Astrocyte (in vitro differentiated cells and primary cell): ENCODE measurements around the gene CADPS. TPM values are rescaled to one million over a fixed set of nuclear protein-coding genes. Genes with fewer than 3 reads are reported as not detected.
"Not testable (repeated sequence)": the region's sequence is repeated elsewhere in the genome, so short reads cannot be mapped to it uniquely, and the experiment has no call there.

Experiments
- DNase-seq: peaks from one replicate; pipeline ENCODE4 v3.0.0-alpha.2; 2010; ENCODE audit warnings: low read depth
- FAIRE-seq: peaks from 2 replicates; lab custom pipeline; 2011; peaks lifted over from hg19 to GRCh38; lab: Jason Lieb, UNC
- H2AFZ ChIP-seq: 2 replicates; pipeline ENCODE4 v1.6.0; 2012; ENCODE audit warnings: low read depth, low read length, inconsistent platforms
- H3K27ac ChIP-seq: 2 replicates; pipeline ENCODE4 v1.5.1; 2011; ENCODE audit warnings: low read depth, low read length, inconsistent platforms
- H3K27me3 ChIP-seq: 2 replicates; pipeline ENCODE4 v1.6.0; 2011; ENCODE audit warnings: low read length, inconsistent platforms; ENCODE audit not compliant: insufficient read depth
- H3K36me3 ChIP-seq: 2 replicates; pipeline ENCODE4 v1.5.1; 2011; ENCODE audit warnings: low read length, inconsistent platforms; ENCODE audit not compliant: insufficient read depth
- H3K4me1 ChIP-seq: 2 replicates; pipeline ENCODE4 v1.5.1; 2011; ENCODE audit warnings: low read length, inconsistent platforms; ENCODE audit not compliant: insufficient read depth
- H3K4me2 ChIP-seq: 2 replicates; pipeline ENCODE4 v1.6.0; 2012; ENCODE audit warnings: low read length, inconsistent platforms
- H3K4me3 ChIP-seq: 2 replicates; pipeline ENCODE4 v1.5.1; 2011; ENCODE audit warnings: low read depth, mild to moderate bottlenecking, low read length, inconsistent platforms; ENCODE audit not compliant: insufficient read depth
- H3K79me2 ChIP-seq: 2 replicates; pipeline ENCODE4 v1.6.0; 2012; ENCODE audit warnings: mild to moderate bottlenecking, low read length, inconsistent platforms; ENCODE audit not compliant: insufficient read depth
- H3K9ac ChIP-seq: 2 replicates; pipeline ENCODE4 v1.6.0; 2012; ENCODE audit warnings: mild to moderate bottlenecking, low read length, inconsistent platforms
- H3K9me3 ChIP-seq: 2 replicates; pipeline ENCODE4 v1.5.1; 2012; ENCODE audit warnings: low read depth, mild to moderate bottlenecking, low read length, inconsistent platforms; ENCODE audit not compliant: insufficient read depth
- H4K20me1 ChIP-seq: 2 replicates; pipeline ENCODE4 v1.6.0; 2012; ENCODE audit warnings: low read length, inconsistent platforms; ENCODE audit not compliant: insufficient read depth
- H3K27ac Mint-ChIP-seq: one replicate; pipeline ENCODE4 v1.8.0; 2021; ENCODE audit warnings: mild to moderate bottlenecking, mixed read lengths; ENCODE audit not compliant: unreplicated experiment
- H3K27me3 Mint-ChIP-seq: one replicate; pipeline ENCODE4 v1.8.0; 2021; ENCODE audit warnings: low read depth, mixed read lengths; ENCODE audit not compliant: unreplicated experiment
- H3K36me3 Mint-ChIP-seq: one replicate; pipeline ENCODE4 v1.8.0; 2021; ENCODE audit warnings: low read depth, mixed read lengths; ENCODE audit not compliant: unreplicated experiment
- H3K4me1 Mint-ChIP-seq: one replicate; pipeline ENCODE4 v1.8.0; 2021; ENCODE audit warnings: low read depth, mixed read lengths; ENCODE audit not compliant: unreplicated experiment
- H3K4me3 Mint-ChIP-seq: one replicate; pipeline ENCODE4 v1.8.0; 2021; ENCODE audit warnings: mild to moderate bottlenecking, moderate library complexity, mixed read lengths; ENCODE audit not compliant: unreplicated experiment
- H3K9me3 Mint-ChIP-seq: one replicate; pipeline ENCODE4 v1.8.0; 2021; ENCODE audit warnings: mild to moderate bottlenecking, mixed read lengths; ENCODE audit not compliant: unreplicated experiment
- CTCF ChIP-seq: IDR thresholded peaks from 2 replicates; pipeline ENCODE4 v1.5.1; 2011; ENCODE audit warnings: low read depth, mild to moderate bottlenecking, inconsistent platforms, low read length, moderate library complexity; ENCODE audit not compliant: insufficient read depth
- EZH2 ChIP-seq: IDR thresholded peaks from 2 replicates; pipeline ENCODE4 v1.6.1; 2012; ENCODE audit warnings: mild to moderate bottlenecking, low read length, inconsistent platforms; ENCODE audit not compliant: insufficient read depth
- total RNA-seq: library from RNA; stranded (reverse); gene quantifications from 2 replicates; pipeline ENCODE4 v1.2.1, GENCODE V29; 2021

Gene CADPS
- total RNA-seq, 1 donor from 2014 or later, result 5.4 TPM

DNA sequence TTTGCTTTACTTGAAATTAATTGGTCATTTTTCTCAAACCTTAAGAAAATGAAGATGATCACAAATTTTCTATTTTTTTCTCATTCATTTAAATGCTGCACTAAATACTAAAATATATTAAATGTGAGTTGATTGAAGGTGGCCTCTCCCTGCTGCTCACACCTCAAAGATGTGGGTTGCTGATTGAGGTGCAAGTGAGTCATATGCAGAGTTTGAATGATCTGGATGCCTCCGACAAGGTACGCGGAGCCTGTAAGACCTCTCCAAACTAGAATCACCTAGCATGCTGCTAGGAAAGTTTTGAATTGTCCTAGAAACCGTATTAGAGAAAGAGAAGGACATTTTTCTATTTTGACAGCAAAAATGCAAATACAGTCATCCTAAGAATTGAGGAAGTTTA, 290.6 kb downstream of the CADPS start:
- no peak overlapping the region for H2AFZ ChIP-seq
- H3K79me2 ChIP-seq, result no peaks in the 10 kb centered on the region
- no peak overlapping the region for H3K4me3 Mint-ChIP-seq
- H3K36me3 ChIP-seq, result no peaks in the 10 kb centered on the region
- no peaks in the 10 kb centered on the region for H3K36me3 Mint-ChIP-seq
- DNase-seq (no peak), FAIRE-seq (no peak)
- no peak overlapping the region for H3K4me3 ChIP-seq
- peaks cover 2% of the 10 kb centered on the region for H3K9me3 ChIP-seq
- no peaks in the 10 kb centered on the region for H4K20me1 ChIP-seq
- no peak for TF ChIP-seq CTCF
- H3K4me1 ChIP-seq, result peaks cover 27% of the 10 kb centered on the region
- no peak overlapping the region for H3K27ac Mint-ChIP-seq
- H3K4me1 Mint-ChIP-seq, result peaks cover 25% of the 10 kb centered on the region
- H3K27me3 Mint-ChIP-seq, result no peaks in the 10 kb centered on the region
- H3K27ac ChIP-seq, result no peak overlapping the region
- H3K27me3 ChIP-seq, result no peaks in the 10 kb centered on the region
- H3K9ac ChIP-seq, result no peak overlapping the region
- peaks cover 7% of the 10 kb centered on the region for H3K9me3 Mint-ChIP-seq
- no peak overlapping the region for H3K4me2 ChIP-seq

DNA sequence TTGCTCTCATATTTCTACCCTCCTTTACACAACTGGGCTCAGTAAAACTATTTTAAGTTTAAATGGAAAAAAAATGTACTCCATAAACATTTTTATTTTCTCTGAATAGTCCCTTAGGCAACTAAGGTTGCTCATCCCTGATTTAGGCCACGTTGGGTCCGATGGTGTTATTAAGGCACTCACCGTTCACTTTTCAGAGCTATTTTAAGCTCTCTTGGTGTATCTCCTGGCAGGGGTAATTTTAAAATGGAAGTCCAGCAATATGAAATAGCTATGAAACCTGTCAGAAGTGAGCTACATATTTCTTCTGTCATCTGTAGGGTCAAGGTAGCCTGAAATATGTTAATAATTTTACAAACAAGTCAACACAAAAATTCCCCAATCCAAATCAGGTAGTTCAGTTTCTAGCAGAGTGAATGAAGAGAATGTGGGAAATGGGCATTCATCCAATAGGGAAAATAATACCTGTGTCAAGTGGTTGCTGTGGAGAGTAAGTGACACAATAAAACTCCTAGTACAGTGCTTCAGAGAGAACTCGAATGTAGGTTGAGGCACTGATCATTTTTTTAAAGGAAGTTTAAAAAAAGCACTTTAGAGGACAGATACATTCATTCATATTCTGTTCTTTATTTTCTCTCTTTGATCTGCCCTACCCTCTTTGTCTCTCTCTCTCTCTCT, 292.6 kb downstream of the CADPS start:
- H3K36me3 Mint-ChIP-seq, result no peaks in the 10 kb centered on the region
- H3K79me2 ChIP-seq, result no peaks in the 10 kb centered on the region

DNA sequence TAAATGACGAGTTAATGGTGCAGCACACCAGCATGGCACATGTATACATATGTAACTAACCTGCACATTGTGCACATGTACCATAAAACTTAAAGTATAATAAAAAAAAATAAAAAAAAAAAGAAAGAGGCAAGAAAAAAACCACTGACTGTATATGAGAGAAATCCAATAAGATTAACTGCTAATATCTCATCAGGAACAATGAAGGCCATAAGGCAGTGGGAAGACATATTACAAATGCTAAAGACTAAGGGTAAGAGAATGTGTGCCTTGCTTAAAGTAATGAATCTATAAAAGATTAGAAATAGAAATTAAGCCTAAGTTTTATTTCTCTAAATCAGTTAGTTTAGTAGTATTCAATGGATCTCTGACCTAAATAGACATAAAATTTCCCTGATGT, 294.7 kb downstream of the CADPS start:
- not testable (repeated sequence) for H3K9ac ChIP-seq, DNase-seq, H3K4me3 Mint-ChIP-seq, H3K36me3 ChIP-seq, H3K27ac Mint-ChIP-seq, H3K79me2 ChIP-seq, H4K20me1 ChIP-seq, H3K9me3 ChIP-seq, H3K27ac ChIP-seq, FAIRE-seq, H3K27me3 ChIP-seq, H2AFZ ChIP-seq, H3K4me2 ChIP-seq, H3K27me3 Mint-ChIP-seq, H3K36me3 Mint-ChIP-seq, H3K4me1 ChIP-seq, H3K4me3 ChIP-seq, H3K4me1 Mint-ChIP-seq
- H3K9me3 Mint-ChIP-seq, result peaks cover 14% of the 10 kb centered on the region

More for the DNA sequence above, 292.6 kb downstream of the CADPS start:
- Histone ChIP-seq H2AFZ (no peak overlapping the region), H3K36me3 (no peaks in the 10 kb centered on the region), H3K9ac (no peak overlapping the region), H4K20me1 (no peaks in the 10 kb centered on the region), H3K4me2 (no peak overlapping the region), H3K4me3 (no peak overlapping the region), H3K27ac (no peak overlapping the region), H3K4me1 (peaks cover 19% of the 10 kb centered on the region), H3K27me3 (no peaks in the 10 kb centered on the region), H3K9me3 (peaks cover 4% of the 10 kb centered on the region)
- no peak for DNase-seq
- FAIRE-seq, result no peak
- Mint-ChIP-seq H3K4me3 (no peak overlapping the region), H3K9me3 (peaks cover 14% of the 10 kb centered on the region), H3K4me1 (peaks cover 17% of the 10 kb centered on the region), H3K27ac (no peak overlapping the region), H3K27me3 (no peaks in the 10 kb centered on the region)
- TF ChIP-seq EZH2 (no peak), CTCF (no peak)
